DMS114 treated with DMSO at 0.1 percent for 48 hours (cell line): ENCODE results near the gene SLC26A11.

Experiments
- DNase-seq: peaks from one replicate; lab custom pipeline; 2025; ENCODE audit not compliant: unreplicated experiment; lab: John Stamatoyannopoulos, UW

Gene SLC26A11

DNA sequence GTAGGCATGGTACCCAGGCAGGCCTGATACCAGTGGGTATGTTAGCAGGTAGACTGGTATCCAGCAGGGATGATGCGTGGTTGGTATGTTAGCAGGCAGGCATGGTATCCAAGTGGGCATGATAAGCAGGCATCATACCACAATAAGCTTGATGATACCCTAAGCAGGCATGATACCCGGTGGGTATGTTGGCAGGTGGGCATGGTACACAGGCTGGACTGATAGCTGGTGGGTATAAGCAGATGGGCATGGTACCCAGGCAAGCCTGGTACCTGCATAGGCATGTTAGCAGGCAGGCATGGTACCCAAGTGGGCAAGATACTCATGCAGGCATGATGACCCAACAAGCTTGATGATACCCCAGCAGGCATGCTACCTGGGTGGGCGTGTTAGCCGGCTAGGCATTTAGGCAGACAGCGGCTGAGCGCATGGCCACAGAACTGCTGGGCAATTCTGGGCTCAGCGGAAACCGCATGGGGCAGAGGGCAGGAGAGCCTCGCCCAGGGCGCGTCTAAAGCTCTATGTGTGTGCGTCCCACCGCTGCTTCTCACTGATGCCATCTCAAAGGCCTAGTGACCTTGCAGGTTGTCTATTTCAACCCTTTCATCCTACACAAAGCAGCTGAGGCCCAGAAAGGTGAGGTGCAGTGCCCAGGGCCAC, 2.4 kb upstream of the SLC26A11 start:
- DNase-seq = no peak

DNA sequence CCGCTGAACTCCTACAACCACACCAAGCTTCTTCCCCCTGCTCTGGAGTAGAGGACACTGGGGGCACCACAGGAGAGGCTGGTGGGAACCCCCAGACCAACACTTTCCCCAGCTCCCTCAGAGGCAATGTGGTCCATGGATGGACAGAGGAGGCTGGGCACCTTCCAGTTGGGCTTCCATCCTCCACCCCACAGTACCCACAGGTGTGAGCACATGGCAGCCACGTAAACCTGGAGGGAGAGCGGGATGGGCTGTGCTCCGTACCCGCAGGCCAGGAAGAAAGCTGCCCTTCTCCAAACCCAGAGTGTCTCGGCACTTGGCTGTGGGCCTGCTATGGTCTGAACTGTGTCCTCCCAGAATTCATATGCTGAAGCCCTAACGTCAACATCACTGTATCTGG, 1.8 kb upstream of the SLC26A11 start:
- no peak for DNase-seq

DNA sequence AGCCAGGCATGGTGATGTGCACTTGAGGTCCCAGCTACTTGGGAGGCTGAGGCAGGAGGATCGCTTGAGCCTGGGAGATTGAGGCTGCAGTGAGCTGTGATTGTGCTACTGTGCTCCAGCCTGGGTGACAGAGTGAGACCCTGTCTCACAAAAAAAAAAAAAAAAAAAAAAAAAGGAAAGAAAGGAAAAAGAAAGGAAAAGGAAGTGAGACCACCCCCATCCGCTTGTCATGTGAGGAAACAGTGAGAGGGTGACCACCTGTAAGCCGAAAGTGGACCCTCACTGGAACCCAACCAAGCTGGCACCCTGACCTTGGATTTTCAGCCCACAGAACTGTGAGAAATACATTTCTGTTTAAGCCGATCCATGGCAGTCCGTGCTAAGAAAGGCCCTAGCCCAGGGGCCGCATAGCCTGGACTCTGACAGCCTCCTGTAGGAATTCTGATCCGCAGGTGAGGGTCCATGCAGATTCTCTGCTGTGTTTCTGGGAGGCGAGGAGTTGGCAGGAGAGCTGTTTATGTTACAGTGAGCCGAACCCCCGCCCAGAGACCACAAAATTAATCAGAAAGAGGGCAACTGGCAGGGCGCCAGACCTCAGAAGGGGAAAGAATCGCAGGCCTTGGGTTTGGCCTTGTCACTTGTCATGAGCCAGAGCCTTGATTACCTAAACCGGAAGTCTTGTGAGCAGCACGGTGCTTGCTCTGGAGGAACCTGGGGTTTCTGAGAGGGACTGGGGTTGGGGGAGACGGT, 1.0 kb upstream of the SLC26A11 start:
- DNase-seq = no peak

DNA sequence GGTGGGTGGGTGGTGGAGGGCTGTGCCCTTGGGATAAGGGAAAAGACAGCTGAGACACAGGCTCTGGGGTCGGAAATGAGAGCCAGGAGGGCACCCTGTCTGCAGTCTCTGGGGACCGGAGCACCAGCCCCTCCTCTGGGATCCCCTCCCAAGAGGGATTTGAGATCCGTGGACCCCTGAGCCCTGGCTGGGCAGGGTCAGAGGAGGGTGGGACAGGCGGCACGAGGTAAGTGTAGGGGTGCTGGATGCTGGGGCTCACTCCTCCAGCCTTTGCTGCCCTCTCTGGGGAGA, 519 bp upstream of the SLC26A11 start:
- DNase-seq = no peak

DNA sequence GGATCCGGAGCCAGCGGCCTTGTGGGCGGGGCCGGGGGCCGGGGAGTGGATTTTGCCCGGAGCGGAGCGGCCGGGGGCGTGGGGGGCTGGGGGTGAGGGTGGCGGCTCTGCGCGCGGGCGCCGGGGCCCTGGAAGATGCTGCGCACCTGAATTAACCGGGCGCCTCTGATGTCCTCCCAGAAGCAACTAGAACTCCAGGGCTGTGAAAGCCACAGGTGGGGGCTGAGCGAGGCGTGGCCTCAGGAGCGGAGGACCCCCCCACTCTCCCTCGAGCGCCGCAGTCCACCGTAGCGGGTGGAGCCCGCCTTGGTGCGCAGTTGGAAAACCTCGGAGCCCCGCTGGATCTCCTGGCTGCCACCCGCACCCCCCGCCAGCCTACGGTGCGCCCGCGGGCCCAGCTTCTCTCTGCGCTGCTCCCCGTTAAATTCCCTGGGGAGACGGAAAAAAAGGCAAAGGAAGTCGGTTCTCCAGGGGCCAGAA, 549 bp downstream of the SLC26A11 start:
- DNase-seq = no peak

DNA sequence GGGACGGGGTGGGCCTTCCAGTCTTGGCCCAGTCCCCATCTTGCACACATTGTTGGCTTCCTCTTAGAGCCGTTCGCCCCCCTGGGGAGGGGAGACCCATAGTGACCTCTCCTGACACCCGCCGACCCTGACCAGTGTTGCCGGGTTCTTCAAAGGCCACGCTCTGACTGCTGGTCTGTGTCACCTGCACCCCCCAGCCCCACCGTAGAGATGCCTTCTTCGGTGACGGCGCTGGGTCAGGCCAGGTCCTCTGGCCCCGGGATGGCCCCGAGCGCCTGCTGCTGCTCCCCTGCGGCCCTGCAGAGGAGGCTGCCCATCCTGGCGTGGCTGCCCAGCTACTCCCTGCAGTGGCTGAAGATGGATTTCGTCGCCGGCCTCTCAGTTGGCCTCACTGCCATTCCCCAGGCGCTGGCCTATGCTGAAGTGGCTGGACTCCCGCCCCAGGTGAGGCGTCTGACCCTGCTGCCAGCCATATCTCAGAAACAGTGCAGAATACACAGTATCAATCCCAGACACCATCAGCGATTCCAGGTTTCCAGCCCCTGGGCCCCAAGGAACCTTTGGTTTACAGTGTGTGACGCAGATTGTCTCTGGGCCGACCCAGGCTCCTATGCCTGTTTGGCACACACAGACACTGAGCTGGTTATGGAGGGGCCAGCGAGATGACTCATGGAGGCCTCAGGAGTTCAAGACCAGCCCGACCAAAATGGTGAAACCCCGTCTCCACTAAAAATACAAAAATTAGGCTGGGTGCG, 1.3 kb downstream of the SLC26A11 start:
- no peak for DNase-seq

DNA sequence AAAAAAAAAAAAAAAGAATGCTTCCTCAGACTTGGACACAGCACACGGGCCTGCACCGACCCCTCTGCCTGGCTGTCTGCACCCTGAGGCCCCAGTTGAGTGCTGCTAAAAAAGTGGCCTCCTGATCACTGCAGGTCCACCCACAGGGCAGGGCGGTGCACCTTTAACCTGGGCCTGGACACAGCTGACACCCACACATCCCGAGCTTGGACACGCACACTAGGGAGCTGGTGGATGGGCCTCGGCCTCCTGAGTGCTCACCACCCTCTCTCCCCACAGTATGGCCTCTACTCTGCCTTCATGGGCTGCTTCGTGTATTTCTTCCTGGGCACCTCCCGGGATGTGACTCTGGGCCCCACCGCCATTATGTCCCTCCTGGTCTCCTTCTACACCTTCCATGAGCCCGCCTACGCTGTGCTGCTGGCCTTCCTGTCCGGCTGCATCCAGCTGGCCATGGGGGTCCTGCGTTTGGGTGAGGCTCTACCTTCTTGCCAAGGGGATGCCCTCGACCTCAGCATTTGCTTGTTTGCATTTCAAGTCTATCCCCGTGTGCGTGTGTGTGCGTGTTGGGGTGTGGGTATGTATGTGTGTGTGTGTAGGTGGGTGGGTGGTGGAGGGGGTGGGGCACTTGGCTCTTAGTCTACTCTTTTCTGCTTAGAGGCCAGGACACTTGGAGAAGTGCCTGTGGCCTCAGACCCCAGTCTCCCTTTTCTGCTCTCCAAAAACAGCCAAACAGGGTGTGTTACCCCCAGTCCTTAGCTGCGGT, 2.3 kb downstream of the SLC26A11 start:
- no peak for DNase-seq

DNA sequence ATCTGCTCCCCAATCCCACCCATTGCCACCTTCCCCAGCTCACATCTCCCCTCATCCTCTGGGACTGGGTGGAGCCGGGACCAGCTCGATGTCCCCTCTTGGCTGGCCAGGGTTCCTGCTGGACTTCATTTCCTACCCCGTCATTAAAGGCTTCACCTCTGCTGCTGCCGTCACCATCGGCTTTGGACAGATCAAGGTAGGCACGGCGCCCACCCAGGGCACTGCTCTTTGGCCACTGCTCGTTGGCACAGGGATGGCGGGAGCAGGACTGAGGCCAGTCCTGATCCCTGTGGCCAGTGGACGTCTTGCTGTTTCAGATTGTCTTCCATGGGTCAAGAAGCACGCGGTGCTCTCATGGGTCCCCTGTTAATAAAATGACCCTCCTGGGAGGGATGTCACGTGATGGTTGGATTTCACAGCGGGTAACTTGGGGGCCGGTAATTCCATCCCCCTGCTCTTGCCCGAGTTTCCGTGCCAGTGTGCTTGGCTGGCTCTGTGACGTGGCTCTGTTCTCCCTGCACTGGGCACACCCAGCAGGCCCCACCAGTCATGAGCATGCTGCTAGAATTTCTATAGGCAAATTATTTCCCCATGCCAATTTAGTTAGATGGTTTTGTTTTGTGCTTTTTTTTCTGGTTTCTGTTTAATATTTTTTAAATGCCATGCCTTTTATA, 3.1 kb downstream of the SLC26A11 start:
- no peak for DNase-seq

DNA sequence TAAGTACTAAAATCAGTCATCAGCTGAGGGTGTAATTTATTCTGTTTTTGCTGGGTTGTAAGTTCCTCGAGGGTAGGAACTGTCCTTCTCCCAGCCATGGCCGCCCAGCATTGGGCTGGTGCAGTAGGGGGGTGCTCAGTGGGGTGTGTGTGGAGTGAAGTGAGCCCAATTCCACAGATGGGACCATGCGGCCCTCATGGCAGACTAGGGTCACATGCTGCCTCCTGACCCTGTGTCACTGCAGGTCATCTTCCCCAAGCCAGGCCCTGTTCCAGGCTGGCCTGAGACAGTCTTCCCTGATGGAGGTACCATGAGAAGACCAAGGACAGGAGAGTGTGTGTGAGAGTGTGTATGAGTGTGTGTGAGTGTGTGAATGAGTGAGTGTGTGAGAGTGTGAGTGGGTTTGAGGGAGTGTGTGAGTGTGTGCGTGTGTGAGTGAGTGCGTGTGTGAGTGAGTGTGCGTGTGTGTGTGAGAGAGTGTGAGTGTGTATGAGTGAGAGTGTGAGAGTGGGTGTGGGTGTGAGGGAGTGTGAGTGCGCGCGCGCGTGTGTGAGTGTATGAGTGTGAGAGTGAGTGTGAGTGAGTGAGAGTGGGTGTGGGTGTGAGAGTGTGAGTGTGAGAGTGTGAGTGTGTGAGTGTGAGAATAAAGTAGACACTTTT, 3.7 kb downstream of the SLC26A11 start:
- DNase-seq = no peak

DNA sequence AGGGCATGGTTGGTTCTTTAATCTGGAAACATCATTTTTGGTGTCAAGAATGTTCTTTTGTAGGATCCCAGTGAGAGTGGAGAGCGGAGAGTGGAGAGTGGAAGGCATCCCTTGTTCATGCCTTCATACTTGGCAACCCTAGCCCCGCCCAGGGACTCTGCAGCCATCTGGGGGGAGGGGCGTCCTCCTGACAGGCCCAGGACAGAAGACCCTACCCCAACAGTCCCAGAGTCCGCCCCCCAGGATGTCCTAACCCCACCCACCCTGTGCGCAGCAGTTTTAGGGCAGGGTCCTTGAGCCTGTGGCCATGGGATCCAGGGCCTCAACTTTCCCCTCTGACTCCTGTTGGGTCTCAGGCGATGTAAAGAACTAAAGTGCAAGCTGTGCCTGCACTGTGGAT, 4.5 kb downstream of the SLC26A11 start:
- DNase-seq = no peak

DNA sequence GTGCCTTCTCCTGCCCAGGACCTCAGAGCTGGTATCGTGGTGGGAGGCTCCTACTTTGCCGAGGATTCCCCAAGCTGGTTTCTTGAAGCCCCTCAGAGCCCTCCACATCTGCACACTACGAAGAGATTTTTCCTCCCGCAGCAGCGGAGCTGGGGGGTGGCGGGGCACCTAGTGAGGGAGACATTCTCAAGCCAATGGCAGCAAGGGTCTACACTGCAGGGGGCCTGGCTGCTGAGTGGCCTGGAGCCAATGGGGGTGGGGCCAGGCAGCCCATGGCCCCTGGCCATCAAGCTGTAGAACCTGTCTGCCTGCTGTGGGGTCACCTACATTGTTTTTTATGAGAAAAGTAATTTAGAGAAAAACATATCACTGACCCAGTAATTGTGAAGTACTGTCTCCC, 5.0 kb downstream of the SLC26A11 start:
- DNase-seq = no peak

DNA sequence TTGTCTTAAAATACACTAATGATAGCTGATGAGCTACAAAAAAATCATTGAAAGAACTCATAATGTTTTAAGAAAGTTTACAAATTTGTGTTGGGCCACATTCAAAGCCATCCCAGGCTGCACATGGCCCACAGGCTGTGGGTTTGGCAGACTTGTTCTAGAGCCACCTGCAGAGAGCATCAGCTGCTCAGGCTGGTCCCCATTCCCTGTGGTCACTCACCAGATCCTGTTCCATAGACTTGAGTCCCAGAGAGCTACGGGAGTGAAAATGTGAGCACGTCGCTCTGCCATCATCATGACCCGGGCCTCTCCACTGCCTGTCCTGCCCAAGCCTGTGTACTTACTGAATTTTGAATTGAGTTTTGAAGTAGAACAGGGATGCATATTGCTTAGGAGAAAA, 6.9 kb downstream of the SLC26A11 start:
- no peak for DNase-seq

DNA sequence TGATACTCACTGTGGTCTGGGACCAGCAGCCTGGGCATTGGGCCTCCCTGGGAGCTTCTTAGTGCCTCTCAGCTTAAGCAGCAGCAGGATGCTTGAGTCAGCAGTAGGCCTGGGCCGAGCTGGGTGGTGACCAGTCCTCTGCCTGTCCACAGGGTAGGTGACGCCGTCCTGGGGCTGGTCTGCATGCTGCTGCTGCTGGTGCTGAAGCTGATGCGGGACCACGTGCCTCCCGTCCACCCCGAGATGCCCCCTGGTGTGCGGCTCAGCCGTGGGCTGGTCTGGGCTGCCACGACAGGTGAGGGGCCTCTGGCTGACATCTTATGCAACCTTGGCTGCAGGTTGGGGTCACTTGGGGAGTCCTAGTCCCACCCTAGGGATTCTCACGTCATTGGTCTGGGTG, 7.4 kb downstream of the SLC26A11 start:
- no peak for DNase-seq

DNA sequence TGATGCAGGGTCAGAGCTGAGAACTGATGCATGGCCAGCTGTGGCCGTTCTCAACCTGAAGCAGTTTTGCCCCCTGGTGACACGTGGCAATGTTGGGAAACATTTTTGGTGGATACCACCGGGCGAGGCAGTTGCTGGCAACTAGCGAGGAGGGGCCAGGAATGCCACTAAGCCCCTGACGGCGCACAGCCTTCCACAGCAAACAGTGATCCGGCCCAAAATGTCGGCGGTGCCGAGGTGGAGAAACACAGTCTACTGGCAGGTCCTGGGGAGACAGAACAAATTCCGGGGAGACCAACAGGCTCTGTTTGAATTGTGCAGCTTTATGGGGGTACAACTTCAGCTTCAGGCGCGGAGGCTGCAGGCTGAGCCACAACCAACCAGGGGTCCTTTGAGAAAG, 8.2 kb downstream of the SLC26A11 start:
- DNase-seq = no peak

DNA sequence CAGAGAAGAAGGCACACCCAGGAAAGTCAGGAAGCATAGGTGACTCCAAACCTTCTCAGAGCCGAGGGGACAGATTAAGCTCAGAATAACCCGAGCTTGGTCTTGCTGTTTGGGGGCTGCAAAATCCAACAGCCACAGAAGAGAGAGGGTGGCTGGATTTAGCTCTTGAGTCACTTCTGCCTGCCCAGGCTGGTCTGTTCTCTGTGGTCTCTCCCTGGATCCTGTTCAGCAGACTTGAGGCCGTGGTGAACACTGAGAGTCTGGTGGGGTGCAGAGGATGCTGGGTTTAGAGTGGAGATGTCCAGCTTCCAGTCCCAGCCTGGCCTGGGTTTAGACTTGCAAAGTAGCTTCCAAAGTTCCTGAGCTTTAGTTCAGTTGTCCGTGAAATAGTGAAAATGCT, 8.8 kb downstream of the SLC26A11 start:
- DNase-seq = no peak

DNA sequence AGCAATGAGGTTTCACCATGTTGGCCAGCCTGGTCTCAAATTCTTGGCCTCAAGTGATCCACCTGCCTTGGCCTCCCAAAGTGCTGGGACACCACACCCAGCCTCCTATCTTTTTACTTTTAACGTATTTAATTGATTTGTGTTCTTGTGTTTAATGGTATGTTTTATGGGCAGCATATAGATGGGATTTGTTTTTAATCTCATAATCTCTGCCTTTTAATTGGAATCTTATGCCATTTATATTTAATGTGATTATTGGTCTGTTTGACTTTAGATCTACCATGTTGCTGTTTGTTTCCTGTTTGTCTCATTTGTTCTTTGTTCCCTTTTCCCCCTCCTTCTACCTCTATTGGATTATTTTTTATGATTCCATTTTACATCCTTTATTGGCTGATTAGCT, 12.2 kb downstream of the SLC26A11 start:
- no peak for DNase-seq

DNA sequence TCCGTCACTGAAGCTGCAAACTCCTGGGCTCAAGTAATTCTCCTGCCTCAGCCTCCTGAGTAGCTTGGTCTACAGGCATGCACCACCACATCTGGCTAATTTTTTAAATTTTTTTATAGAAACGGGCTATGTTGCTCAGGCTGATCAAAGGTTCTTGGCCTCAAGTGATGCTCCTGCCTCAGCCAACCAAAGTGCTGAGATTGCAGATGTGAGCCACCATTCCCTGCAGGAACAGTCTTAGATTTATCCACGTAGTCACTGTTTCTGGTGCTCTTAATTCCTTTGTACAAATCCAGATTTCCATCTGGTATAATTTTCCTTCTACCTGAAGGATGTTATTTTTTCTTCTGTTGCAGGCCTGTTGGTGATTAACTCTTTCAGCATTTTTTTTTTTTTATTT, 13.0 kb downstream of the SLC26A11 start:
- DNase-seq = no peak

DNA sequence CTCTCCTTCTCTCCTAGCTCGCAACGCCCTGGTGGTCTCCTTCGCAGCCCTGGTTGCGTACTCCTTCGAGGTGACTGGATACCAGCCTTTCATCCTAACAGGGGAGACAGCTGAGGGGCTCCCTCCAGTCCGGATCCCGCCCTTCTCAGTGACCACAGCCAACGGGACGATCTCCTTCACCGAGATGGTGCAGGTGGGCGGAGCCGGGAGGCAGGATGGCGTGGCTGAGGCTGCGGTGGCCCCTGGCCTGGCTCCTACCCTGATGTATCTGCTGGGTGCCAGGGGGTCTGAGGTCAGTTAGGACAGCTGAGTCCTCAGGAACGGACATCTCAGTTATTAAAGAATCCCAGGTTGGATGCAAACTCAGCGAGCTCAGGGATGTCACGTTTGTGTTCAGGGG, 16.7 kb downstream of the SLC26A11 start:
- DNase-seq = no peak

DNA sequence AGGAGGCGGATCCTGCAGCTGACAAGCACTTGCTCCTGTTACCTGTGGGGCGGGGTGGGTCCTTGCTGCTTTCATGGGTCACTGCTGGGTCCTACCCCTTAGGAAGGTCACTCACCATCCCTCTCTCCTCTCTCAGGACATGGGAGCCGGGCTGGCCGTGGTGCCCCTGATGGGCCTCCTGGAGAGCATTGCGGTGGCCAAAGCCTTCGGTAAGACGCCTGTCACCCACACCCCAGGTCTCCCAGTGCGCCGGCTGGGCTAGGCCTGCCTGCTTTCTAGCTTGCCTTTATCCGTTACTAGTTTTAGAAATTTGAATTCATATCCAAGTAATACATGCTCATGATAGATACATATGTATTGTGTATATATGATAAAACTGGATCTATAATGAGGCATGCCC, 17.2 kb downstream of the SLC26A11 start:
- DNase-seq = no peak

DNA sequence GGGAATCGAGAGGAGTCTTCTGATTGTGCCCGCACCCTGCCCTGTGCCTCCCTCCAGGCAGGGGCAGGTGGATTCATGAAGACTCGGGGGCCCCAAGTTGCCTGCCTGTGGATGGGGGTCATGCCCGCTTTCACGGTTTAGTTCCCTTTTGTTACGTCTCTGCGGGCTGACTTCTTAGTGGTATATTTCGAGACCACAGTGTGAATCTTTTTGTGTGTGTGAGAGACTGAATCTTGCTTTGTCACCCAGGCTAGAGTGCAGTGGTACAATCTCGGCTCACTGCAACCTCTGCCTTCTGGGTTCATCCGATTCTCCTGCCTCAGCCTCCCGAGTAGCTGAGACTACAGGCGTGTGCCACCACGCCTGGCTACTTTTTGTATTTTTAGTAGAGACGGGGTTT, 22.3 kb downstream of the SLC26A11 start:
- no peak for DNase-seq
